Muscle of leg (tissue), 11 donors: ENCODE measurements around the gene IGF1. TPM values are rescaled to one million over a fixed set of nuclear protein-coding genes. Genes with fewer than 3 reads are reported as not detected.

Experiments used
- DNase-seq: peaks from one replicate; pipeline ENCODE4 v3.0.0; 2013
- H3K27ac ChIP-seq: one replicate; pipeline ENCODE4 v1.5.1; 2013; ENCODE audit warnings: mild to moderate bottlenecking, low read length, control low read depth
- H3K27me3 ChIP-seq: one replicate; pipeline ENCODE4 v1.6.1; 2013; ENCODE audit warnings: low read length; ENCODE audit not compliant: control insufficient read depth, insufficient read depth
- H3K36me3 ChIP-seq: one replicate; pipeline ENCODE4 v1.6.1; 2013; ENCODE audit warnings: low read length; ENCODE audit not compliant: control insufficient read depth, insufficient read depth
- H3K4me1 ChIP-seq: one replicate; pipeline ENCODE4 v1.6.1; 2013; ENCODE audit warnings: low read length; ENCODE audit not compliant: control insufficient read depth, insufficient read depth
- H3K4me3 ChIP-seq: one replicate; pipeline ENCODE4 v1.5.1; 2013; ENCODE audit warnings: low read length, control low read depth
- H3K9me3 ChIP-seq: replicated peaks from 2 replicates; pipeline ENCODE4 v1.6.1; 2013; ENCODE audit warnings: low read depth, low read length; ENCODE audit not compliant: control insufficient read depth
- WGBS: methylation state at CpG from one replicate; pipeline ENCODE4 v1.1.5; 2013; ENCODE audit warnings: missing lambda C conversion rate; ENCODE audit not compliant: insufficient coverage; 5-methylcytosine and 5-hydroxymethylcytosine counted together
- polyA plus RNA-seq, 8 donors: library from polyadenylated mRNA; unstranded; fragments of 120-200 nt; gene quantifications; one replicate each; pipeline versions ENCODE4 v1.2.1 to v1.2.3, GENCODE V29; 2013; ENCODE audit warnings: inconsistent platforms in 1 of 8, low replicate concordance in 1 of 8; ENCODE audit not compliant: insufficient read length in 8 of 8, insufficient read depth in 1 of 8
- total RNA-seq: library from RNA; stranded (reverse); fragments of 120-200 nt; gene quantifications from one replicate; pipeline ENCODE4 v1.2.4, GENCODE V29; 2013

The IGF1 gene
- total and polyA plus RNA-seq, 9 donors: 21.0 to 41.9 (median 26.5) TPM

- Histone ChIP-seq H3K9me3 (no peaks in the 10 kb centered on the region), H3K36me3 (no peaks in the 10 kb centered on the region), H3K4me1 (no peaks in the 10 kb centered on the region), H3K4me3 (no peak overlapping the region), H3K27me3 (no peaks in the 10 kb centered on the region), H3K27ac (no peak overlapping the region)
- WGBS: 0% methylated on average over 1 of the region's 4 CpGs
- DNase-seq: peak; percentile 44
These were observed 132.6 kb downstream of the IGF1 start for GRCh38 chr12:102347811-102348210.
